IPS DF 4.7 (cell line): ENCODE results near the gene KCNN1.
"Not testable (repeated sequence)": the region's sequence is repeated elsewhere in the genome, so short reads cannot be mapped to it uniquely, and the experiment has no call there.

ENCODE experiments used
- DNase-seq: peaks from one replicate; pipeline ENCODE4 v3.0.0-alpha.2; 2013; ENCODE audit warnings: low spot score; ENCODE audit errors: extremely low read depth

KCNN1 gene

GRCh38 chr19:18027151-18027550, 60.2 kb downstream of the KCNN1 start:
- DNase-seq: no peak

GRCh38 chr19:18029617-18030338, 62.9 kb downstream of the KCNN1 start:
- no peak for DNase-seq

GRCh38 chr19:18031401-18031800, 64.5 kb downstream of the KCNN1 start:
- not testable (repeated sequence) for DNase-seq

DNA sequence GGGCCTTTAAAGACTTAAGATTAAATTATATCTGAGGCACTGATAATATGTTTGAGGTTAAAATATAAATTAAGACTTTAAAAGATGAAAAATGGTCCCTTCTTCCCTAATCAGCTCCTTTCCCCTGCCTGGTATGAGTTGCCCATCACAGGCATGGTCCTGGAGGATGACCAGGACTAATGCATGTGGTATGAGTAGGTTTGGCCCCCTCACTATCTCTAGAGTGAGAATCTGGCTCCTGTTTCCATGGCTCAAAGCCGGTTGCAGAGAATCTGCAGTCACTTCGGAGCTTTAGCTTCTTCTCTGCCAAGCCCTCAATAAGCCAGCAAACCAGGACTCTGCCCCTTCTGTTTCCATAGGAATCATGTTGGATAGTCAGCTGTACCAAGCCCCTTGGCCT, 65.2 kb downstream of the KCNN1 start:
- not testable (repeated sequence) for DNase-seq

GRCh38 chr19:18041054-18041453, 74.1 kb downstream of the KCNN1 start:
- no peak for DNase-seq

GRCh38 chr19:18043676-18044075, 76.8 kb downstream of the KCNN1 start:
- no peak for DNase-seq

DNA sequence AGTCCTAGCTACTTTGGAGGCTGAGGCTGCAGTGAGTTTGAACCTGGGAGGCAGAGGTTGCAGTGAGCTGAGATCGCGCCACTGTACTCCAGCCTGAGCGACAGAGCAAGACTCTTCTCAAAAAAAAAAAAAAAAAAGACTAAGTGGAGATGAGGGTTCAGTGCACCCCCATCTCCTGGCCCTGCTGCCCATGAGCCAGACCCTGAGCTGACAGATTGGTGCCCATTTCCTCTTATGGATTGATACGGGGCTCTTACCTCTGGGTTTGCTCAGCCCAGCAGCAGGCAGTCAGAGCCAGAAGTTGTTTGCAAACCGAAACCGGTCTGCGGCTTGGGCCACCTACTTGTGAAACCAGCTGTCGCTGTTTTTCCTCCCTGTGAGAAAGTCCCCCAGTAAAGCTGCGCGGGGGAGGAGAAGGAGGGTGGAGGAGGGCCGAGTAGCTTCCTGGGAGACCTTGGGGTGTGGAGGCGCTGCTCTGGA, 78.0 kb downstream of the KCNN1 start:
- DNase-seq: no peak

DNA sequence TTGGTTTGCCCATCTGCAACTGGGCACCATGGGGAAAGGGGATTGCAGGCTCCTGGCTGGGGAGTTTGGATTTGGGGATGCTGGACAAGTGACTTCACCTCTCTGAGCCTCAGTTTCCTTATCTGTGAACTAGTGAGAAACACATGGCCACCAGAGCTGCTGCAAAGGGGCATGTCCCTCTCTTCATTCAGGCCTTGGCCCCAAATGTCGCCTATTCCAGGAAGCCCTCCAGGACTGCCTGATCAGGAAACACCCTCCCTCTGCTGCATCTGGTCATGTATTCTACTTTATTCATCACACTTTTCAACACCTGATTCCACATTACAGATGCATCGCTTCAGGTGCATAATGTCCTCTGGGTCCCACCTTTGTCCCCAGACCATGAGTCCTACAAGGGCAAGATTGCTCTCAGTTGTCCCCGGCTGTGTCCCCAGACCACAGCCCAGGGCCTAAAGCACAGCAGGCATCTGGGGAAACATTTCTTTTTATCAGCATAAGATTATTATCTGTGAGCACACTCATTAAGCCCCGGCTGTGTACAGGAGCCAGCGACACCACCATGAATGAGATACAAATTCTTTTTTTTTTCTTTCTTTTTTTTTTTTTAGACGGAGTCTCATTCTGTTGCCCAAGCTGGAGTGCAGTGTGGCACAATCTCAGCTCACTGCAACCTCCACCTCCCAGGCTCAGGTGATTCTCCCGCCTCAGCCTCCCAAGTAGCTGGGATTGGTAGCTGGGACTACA, 78.6 kb downstream of the KCNN1 start:
- no peak for DNase-seq

DNA sequence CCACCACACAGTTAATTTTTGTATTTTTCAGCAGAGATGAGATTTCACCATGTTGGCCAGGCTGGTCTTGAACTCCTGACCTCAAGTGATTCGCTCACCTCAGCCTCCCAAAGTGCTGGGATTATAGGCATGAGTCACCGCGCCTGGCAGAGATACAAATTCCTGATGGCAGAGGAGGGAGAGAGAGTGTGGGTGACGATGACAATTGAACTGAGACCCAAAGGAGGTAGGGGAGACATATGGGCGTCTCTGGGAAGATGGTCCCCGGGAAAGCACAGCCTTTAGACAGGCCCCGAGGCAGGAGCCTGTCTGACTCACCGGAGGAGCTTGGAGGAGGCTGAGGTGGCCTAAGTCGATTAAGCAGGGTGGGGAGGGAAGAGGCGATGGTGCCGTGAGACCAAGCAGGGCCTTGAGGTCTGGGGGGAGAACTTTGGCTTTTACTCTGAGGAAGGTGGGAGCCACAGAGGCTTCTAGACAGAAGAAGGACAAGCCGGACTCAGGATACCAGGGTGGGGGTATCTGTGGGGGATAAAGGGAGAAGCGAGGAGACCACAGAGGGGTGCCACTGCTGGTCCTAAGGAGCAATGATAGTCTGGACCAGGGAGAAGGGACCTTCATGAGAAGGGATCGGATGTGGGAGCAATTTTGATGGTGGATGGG, 79.3 kb downstream of the KCNN1 start:
- no peak for DNase-seq

- DNase-seq: no peak
Observed at GRCh38 chr19:18049385-18049784, 82.5 kb downstream of the KCNN1 start.
